HG03064 (cell line): ENCODE data around the gene VIPR1.

Source experiments
- ATAC-seq: cut with Tn5 transposase; IDR thresholded peaks from one replicate; pipeline ENCODE4 v1.9.1; 2021; ENCODE audit warnings: low read depth; ENCODE audit not compliant: unreplicated experiment

The VIPR1 gene

DNA sequence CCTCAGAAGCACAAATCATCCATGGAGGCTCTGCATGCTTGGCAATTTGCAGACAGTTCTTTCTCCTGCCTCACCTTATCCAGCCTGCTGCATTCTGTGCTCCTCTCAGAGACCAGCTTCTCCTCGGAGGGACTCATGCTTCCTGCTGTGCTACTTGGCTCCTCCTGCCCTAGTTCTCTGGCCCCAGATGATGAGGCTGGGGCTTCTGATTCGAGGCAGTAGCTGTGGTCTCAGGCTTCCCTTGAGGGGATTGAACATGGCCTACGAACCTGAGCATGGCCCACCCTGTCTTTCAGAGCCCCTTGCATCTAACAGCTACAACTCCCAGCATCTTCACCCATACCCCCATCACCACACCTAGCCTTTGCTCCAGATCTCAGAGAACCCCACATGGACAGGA, 6.7 kb downstream of the VIPR1 start:
- no peak for ATAC-seq

- no peak for ATAC-seq
Measured at GRCh38 chr3:42510325-42510724, 7.9 kb downstream of the VIPR1 start.

DNA sequence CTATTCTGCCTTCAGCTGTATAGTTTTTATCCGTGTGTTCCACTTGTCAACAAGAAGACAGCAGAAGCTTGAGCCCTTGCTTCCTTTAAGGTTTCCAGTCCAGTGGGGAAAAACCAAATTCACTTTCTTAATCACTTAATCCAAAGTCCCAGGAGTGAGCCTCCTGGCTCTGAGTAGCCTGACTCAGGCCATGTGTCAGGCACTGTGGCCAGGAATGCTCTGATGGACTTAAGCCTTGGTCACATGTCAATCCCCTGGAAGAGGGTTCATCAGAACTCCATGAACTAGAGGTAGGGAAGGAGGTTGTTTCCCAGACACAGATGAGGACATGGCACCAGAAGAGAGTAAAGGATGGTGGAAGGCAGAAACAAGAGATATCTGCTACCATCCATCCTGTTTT, 8.8 kb downstream of the VIPR1 start:
- ATAC-seq, result no peak

- no peak for ATAC-seq
Measured at GRCh38 chr3:42511736-42512135, 9.3 kb downstream of the VIPR1 start.

DNA sequence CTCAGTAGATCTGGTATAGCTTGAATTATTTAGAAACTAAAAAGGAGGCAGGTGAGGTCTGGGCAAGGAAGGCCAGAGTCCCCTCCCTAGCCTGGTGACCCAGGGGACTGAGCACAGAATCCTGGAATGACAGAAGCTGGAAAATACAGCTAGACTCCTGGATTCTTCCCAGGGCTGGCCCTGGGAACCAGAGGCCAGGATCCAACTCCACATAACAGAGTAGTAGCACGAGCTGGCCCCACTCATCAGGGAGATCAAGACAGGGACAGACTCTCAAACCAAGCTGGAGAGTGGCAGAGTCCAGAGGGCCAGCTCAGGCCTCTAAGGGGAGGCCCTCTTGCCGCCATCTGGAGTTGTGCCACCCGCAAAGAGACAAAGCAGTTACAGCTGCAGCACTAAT, 10.7 kb downstream of the VIPR1 start:
- ATAC-seq, result no peak

GRCh38 chr3:42513521-42513920, 11.1 kb downstream of the VIPR1 start:
- ATAC-seq, result no peak

GRCh38 chr3:42514876-42515275, 12.4 kb downstream of the VIPR1 start:
- no peak for ATAC-seq

DNA sequence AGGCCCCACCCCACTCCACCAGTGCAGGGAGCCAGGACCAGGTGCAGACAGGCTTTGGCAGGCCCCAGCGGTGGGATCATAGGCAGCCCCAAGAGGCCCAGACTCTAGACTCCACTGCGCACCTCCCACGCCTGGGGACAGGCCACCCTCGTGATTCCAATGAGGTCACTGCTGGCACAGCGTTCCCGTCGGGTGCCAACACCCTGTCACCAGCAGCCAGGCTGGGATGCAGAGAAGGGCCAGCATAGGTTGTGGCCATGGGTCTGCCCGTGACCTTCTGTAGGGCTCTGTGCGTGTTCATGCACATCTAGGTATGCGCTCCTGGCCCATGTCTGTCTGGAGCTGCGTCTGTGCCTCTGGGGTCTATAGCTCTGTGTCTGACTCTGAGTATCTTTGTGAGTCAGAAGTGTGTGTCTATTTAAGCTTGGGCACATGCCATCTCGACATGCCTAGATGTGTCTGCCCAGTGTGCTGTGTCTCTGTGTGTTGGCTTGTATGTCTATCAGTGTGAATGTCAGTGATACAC, 13.0 kb downstream of the VIPR1 start:
- no peak for ATAC-seq

GRCh38 chr3:42515976-42516375, 13.5 kb downstream of the VIPR1 start:
- no peak for ATAC-seq

DNA sequence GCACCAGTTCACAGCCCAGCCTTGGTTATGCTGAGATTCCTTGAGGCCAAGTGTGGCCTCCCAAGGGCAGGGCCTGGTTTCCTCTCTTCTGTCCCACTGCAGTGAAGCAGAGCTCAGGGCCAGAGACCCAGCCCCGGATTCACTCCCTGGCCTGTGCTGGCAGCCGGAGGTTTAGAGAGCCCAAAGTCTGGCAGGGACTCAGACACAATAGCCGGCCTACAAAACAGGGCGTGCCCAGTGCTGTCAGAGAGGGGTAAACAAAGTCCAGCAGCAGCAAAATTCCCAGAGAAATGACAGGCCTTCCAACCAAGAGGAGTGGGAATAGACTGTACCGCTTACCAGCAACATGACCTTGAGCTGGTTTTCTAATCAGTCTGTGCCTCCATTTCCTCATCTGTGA, 14.0 kb downstream of the VIPR1 start:
- no peak for ATAC-seq

GRCh38 chr3:42517117-42517516, 14.7 kb downstream of the VIPR1 start:
- no peak for ATAC-seq

DNA sequence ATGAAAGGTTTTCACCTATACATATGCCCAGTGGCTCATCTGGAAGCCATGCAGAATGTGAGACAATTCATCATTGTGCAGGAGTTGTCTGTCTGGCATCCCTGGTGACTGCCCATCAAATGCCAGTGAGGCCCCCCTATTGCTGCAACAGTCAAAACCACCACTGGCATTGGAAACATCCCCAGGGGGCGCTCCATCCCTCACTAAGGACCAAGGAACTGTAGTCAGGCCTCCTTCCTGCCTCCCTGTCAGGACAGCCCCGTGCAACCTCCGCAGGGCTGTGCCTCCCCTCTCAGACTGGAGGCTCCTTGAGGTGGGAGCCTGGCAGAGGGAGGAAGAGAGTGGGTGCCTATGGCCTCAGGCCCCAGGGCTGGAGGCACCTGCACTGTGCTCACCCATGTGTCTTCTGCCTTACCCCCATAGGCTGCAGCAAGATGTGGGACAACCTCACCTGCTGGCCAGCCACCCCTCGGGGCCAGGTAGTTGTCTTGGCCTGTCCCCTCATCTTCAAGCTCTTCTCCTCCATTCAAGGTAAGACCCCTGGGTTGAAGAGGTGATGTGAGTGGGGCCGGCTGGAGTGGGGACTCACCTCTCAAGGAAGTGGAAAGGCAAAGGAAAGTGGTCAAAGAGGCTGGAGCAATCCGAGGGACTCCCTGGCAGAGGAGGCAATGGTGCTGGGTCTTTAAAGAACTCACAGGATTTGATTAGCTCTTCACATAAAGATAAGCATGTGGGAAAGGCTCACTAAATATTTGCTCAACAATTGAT, 16.5 kb downstream of the VIPR1 start:
- no peak for ATAC-seq

- no peak for ATAC-seq
Measured at GRCh38 chr3:42519568-42519962, 17.1 kb downstream of the VIPR1 start.

DNA sequence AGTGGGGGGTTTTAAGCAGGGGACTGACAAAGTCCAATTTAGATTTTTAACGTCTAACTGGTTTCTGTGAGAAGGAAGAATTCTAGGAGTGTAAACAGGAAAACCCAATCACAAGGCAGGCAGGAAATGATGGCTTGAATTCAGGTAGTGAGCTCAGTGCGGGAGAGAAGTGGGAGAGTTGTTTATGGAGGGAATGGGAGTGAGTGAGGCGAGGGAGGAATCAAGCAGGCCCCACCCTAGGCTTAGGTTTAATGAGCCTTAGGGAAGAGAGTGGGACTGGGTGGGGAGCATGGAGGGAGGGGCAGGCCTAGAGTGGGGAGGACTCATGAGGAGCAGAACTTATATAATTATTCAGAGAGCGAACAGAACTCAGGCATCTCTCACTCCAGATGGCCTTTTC, 17.9 kb downstream of the VIPR1 start:
- no peak for ATAC-seq

GRCh38 chr3:42520906-42521305, 18.5 kb downstream of the VIPR1 start:
- no peak for ATAC-seq

DNA sequence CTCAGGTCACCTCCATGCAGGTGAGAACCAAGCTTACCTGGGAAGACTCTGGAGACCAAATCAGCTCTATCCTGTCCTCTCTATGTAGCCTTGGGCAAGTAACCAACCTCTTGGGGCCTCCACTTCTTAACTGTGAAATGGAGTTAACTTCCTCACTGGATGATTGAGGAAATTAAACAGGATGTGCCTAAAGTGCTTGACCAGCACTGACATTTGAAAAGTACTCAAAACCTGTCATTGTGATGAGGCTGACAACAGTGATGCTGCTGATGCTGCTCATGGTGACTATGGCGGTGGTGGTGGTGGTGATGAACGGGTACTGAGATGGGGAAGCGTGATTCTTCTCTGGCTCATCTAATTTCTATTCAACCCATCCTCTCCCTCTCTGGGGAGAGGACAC, 22.3 kb downstream of the VIPR1 start:
- no peak for ATAC-seq

DNA sequence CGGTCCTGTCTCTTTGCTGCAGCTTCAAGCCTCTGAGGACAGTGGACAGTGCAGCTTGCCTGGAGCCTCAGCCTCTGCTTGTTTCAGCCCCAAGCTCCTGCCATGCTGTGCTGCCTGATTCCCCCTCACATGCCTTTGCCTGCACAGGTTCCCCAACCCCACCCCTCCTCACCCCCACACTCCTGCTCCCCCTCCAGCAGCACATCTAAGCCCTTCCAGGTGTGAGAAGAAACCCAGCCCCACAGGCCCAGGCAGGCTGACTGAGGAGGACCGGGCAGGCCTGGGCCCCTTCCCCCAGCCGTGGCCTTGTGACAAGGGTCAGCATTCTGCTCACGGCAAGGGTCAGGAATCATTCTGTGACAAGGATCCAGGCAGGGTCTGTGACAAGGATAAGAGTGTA, 22.8 kb downstream of the VIPR1 start:
- ATAC-seq, result no peak

- ATAC-seq, result no peak
Measured at GRCh38 chr3:42525736-42526345, 23.4 kb downstream of the VIPR1 start.

DNA sequence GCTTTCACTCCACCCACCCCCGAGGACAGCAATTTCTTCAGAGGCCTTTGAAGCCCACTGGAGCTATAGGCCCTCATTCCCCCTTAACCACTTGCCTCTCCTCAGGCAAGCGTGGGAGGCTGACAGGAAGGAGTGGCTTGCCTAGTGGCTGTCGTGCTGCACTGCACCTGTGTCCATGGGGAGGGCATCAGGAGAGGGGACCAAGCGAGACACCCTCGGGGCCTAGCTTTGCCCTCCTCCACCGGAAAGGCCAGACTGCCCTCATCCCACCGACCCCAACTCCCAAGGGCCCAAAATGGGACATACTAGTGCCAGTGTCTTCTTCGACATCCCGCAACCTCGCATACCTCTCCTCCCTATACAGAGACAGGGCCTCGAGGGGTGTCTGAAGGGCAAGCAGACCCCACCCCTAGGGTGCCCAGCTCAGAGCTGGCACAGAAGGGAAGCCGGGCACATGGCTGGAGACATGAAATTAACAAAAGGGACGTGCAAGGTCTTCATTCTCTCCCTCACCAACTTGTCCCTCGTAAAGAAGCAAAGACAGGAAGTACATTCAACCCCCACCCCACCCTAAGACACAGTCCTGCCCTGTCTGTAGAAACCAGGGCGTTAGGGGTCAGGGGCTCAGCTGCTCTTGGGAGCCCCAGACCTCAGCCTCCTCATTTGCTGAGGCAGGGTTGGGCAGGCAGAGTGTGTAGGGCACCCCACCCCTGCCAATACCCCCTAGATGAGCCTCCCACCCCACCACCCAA, 24.3 kb downstream of the VIPR1 start:
- ATAC-seq, result no peak

DNA sequence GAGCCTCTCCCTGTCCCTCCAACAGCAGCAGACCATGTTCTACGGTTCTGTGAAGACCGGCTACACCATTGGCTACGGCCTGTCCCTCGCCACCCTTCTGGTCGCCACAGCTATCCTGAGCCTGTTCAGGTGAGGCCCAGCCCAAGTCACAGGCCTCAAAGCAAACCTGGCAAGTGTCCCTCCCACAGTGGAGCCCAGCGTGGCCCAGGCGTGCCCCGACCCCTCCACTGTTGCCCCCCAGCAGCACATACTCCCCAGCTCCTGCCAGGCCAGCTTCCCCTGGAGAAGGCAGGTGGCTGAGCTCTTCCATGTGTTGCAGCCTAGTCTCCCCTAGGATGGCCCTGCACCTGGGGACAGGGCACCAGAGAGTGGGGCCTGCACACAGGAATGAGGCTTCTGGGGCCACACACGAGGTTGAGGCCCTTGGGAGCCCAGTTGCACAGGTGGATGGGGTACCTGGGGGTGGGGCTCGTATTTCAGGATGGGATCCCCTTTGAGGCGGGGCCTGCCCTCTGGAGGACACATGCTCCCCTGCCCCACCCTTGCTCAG, 25.0 kb downstream of the VIPR1 start:
- ATAC-seq, result no peak

GRCh38 chr3:42529468-42529867, 27.0 kb downstream of the VIPR1 start:
- ATAC-seq, result no peak
